ENCODE measurements around the gene INSRR. TPM values are rescaled to one million over a fixed set of nuclear protein-coding genes. Genes with fewer than 3 reads are reported as not detected.

Gene INSRR
- total RNA-seq, 1 donor from 2014 or later = 2.9 TPM

DNA sequence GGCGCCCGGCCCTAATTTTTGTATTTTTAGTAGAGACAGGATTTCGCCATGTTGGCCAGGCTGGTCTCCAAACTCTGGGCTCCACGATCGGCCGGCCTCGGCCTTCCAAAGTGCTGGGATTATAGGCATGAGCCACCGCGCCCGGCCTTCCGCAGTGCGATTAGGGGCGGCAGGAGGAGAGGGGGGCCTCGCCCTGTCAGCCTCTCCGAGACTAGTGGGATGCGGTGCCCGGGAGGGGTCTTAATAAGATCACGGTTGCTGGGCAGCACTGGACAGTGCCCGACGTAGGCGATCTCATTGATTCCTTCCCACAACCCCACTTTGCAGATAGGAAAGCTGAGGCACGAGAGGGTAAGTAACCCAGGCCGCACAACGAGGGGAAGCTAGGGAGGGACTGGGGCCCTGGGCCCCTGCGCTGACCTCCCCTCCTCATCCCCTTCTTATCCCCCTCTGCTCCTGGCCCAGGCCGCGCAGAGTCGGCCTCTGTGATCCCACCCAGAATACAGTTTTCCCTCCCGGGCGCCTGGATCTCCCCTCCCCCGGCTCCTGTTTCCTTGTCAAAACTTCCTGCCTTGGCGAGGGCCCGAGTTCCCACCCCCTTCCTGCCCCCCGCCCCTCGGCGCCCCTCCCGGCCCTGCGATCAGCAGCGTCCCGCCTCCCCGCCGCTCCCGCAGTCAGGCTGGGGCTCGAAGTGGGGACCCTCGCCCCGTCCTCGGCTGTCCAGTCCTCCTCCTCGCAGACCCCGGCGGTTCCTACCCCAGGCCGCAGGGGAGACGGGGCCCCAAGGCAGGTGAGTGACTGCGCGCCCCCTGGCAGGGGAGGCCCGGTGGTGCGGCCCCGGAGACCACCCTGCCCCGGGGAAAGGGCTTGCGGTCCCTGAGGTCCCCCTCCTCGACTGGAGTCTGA is 34.4 kb upstream of the INSRR start, which contains the start of gene PEAR1:
PEAR1 (plus strand) TSS at position 671 of the 906 bp plus-strand sequence. CDS start 10,209 bp downstream, outside the sequence.
- peaks cover 6 to 20% of the 10 kb centered on the region in 2 donors for H3K4me1 ChIP-seq
- no peaks in the 10 kb centered on the region for H3K27me3 ChIP-seq
- DNase-seq (ENCODE audit: low spot score in 2 of 2) = no peak
- H3K27ac ChIP-seq = peak within 1 kb of the TSS; percentile 92 to 94
- intact Hi-C loops (cut with DNase I) = loop anchor here (2.0 to 10.0 kb wide), 3 partner anchors 28 to 198 kb away; partner anchors contain the start of genes ISG20L2, LRRC71 and METTL25B
- H3K9me3 ChIP-seq = no peaks in the 10 kb centered on the region
- no peaks in the 10 kb centered on the region for H3K36me3 ChIP-seq
- TF ChIP-seq CTCF (IDR thresholded peaks at IDR 0.05) = no peak
- peak within 1 kb of the TSS; percentile 54 to 70 for H3K4me3 ChIP-seq

- Histone ChIP-seq H3K27ac (peak overlapping the region; percentile 92 to 94), H3K9me3 (no peaks in the 10 kb centered on the region), H3K4me1 (peaks cover 6 to 16% of the 10 kb centered on the region in 2 donors), H3K27me3 (no peaks in the 10 kb centered on the region), H3K4me3 (peak overlapping the region; percentile 31 to 70), H3K36me3 (no peaks in the 10 kb centered on the region)
- intact Hi-C loops (cut with DNase I) = loop anchor here (2.0 to 10.0 kb wide), 3 partner anchors 28 to 198 kb away; partner anchors contain the start of genes ISG20L2, LRRC71 and METTL25B
- TF ChIP-seq CTCF (IDR thresholded peaks at IDR 0.05) = peak; percentile 75 to 84 (median 77)
- DNase-seq (ENCODE audit: low spot score in 2 of 2) = peak; percentile 36 to 92
Measured at GRCh38 chr1:156892190-156893047, 33.5 kb upstream of the INSRR start.

DNA sequence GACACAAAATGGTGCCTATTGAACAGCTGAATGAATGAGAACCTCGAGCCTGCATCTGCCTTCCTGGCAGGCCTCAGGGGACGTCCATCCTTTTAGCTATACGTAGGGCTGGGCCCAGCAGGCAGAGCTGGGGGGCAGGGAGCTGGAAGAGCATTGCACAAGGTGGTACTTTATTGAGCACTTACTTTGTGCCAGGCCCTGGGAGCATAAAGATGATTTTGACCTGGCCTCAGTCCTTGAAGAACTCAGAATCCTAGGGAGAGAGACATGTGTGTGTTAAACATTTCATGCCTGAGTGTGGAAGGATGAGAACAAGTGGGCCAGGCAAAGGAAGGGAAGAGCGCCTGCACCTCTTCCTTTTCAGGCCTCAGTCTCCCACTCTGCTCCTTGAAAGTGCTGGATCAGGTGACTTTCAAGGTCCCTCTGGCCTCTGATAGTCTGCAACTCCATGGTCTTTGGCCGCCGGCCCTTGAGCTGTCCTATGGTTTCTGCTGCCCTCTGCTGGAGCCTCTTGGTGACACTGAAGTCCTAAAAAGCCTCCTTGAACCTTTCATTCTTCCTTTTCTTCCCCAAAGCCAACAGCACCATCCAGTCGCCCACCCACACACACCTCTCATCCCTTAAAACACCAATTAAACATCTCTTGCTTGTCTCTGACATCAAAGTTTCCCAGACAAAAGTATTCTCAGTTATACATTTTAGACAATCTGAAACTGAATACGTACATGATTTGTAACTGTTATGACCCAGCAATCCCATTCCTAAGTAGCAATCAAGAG is 31.1 kb upstream of the INSRR start:
- Histone ChIP-seq H3K27me3 (no peaks in the 10 kb centered on the region), H3K9me3 (no peaks in the 10 kb centered on the region)
- intact Hi-C loops (cut with DNase I) = loop anchor here (10.0 kb wide), 1 partner anchor 195 kb away; no protein-coding TSS in a partner anchor

GRCh38 chr1:156887734-156888133 is 28.8 kb upstream of the INSRR start:
- peaks cover 0 to 1% of the 10 kb centered on the region in 2 donors for H3K4me1 ChIP-seq
- no peak for TF ChIP-seq CTCF (IDR thresholded peaks at IDR 0.05)
- H3K4me3 ChIP-seq = no peak overlapping the region
- H3K27ac ChIP-seq = no peak overlapping the region
- DNase-seq (ENCODE audit: low spot score in 2 of 2) = no peak
- no peaks in the 10 kb centered on the region for H3K9me3 ChIP-seq
- no peaks in the 10 kb centered on the region for H3K27me3 ChIP-seq
- no peaks in the 10 kb centered on the region for H3K36me3 ChIP-seq
- intact Hi-C loops (cut with DNase I) = no loop called here

More for the DNA sequence above, 31.1 kb upstream of the INSRR start:
- Histone ChIP-seq H3K4me3 (no peak overlapping the region), H3K4me1 (peaks cover 6 to 8% of the 10 kb centered on the region in 2 donors), H3K27ac (no peak overlapping the region), H3K36me3 (no peaks in the 10 kb centered on the region)
- peak; percentile 57 to 83 (median 74) for TF ChIP-seq CTCF (IDR thresholded peaks at IDR 0.05)
- peak in 1 of 2 donors; percentile 87 for DNase-seq (ENCODE audit: low spot score in 2 of 2)

GRCh38 chr1:156887317-156887716 is 28.4 kb upstream of the INSRR start:
- Histone ChIP-seq H3K27ac (no peak overlapping the region), H3K4me1 (no peaks in the 10 kb centered on the region), H3K9me3 (no peaks in the 10 kb centered on the region), H3K4me3 (no peak overlapping the region), H3K27me3 (no peaks in the 10 kb centered on the region), H3K36me3 (no peaks in the 10 kb centered on the region)
- intact Hi-C loops (cut with DNase I) = no loop called here
- TF ChIP-seq CTCF (IDR thresholded peaks at IDR 0.05) = no peak
- no peak for DNase-seq (ENCODE audit: low spot score in 2 of 2)
